ENCODE data around the gene BRIP1. TPM values are rescaled to one million over a fixed set of nuclear protein-coding genes. Genes with fewer than 3 reads are reported as not detected.

The BRIP1 gene
- total and polyA plus RNA-seq, 4 donors = 0.21 to 4.3 (median 0.82) TPM

GRCh38 chr17:61756561-61756960, 106.8 kb downstream of the BRIP1 start:
- Histone ChIP-seq H3K36me3 (ENCODE audit: control insufficient read depth in 4 of 4, insufficient read depth in 4 of 4, low read length in 4 of 4) (no peaks in the 10 kb centered on the region), H3K9me3 (ENCODE audit: control insufficient read depth in 4 of 4, insufficient read depth in 3 of 4, low read length in 3 of 4) (no peaks in the 10 kb centered on the region), H3K4me3 (no peak overlapping the region), H3K27me3 (ENCODE audit: control insufficient read depth in 3 of 3, insufficient read depth in 3 of 3, low read length in 2 of 3) (no peaks in the 10 kb centered on the region), H3K9ac (ENCODE audit: insufficient read depth in 1 of 2, low read length in 2 of 2) (no peak overlapping the region), H3K4me1 (ENCODE audit: control insufficient read depth in 5 of 5, insufficient read depth in 5 of 5, low read length in 5 of 5) (no peaks in the 10 kb centered on the region), H3K27ac (ENCODE audit: low read depth in 1 of 2, low read length in 1 of 2) (no peak overlapping the region)
- ATAC-seq (ENCODE audit: insufficient read depth, low FRiP score) (no peak), DNase-seq (peak in 2 of 3 donors; percentile 26 to 34)
- WGBS, 2 donors = 64 to 90% methylated on average over 1 of the region's 1 CpG
- TF ChIP-seq CTCF (IDR thresholded peaks at IDR 0.05; ENCODE audit: control extremely low read depth, extremely low read depth) = no peak

- WGBS, 2 donors = 97 to 98% methylated on average over 5 of the region's 5 CpGs
- TF ChIP-seq CTCF (IDR thresholded peaks at IDR 0.05; ENCODE audit: control extremely low read depth, extremely low read depth) = no peak
- Histone ChIP-seq H3K27me3 (ENCODE audit: control insufficient read depth in 3 of 3, insufficient read depth in 3 of 3, low read length in 2 of 3) (no peaks in the 10 kb centered on the region), H3K4me3 (no peak overlapping the region), H3K27ac (ENCODE audit: low read depth in 1 of 2, low read length in 1 of 2) (no peak overlapping the region), H3K36me3 (ENCODE audit: control insufficient read depth in 4 of 4, insufficient read depth in 4 of 4, low read length in 4 of 4) (no peaks in the 10 kb centered on the region), H3K9ac (ENCODE audit: insufficient read depth in 1 of 2, low read length in 2 of 2) (no peak overlapping the region), H3K9me3 (ENCODE audit: control insufficient read depth in 4 of 4, insufficient read depth in 3 of 4, low read length in 3 of 4) (no peaks in the 10 kb centered on the region), H3K4me1 (ENCODE audit: control insufficient read depth in 5 of 5, insufficient read depth in 5 of 5, low read length in 5 of 5) (no peaks in the 10 kb centered on the region)
- DNase-seq = no peak
- no peak for ATAC-seq (ENCODE audit: insufficient read depth, low FRiP score)
Observed at GRCh38 chr17:61755668-61756067, 107.7 kb downstream of the BRIP1 start.

DNA sequence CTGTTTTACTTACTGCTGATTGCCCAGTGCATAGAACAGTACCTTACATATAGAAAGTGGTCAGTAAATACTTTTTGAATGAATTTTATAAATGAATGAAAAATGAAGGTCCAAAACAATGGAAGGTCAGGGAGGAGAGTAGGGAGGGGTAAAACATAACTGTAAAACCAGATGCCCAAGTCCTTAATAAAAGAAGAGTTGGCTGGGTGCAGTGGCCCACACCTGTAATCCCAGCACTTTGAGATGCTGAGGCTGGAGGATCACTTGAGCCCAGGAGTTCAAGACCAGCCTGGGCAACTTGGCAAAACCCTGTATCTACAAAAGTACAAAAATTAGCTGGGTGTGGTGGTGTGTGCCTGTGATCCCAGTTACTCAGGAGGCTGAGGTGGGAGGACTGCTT, 108.2 kb downstream of the BRIP1 start:
- H3K27me3 ChIP-seq (ENCODE audit: control insufficient read depth in 3 of 3, insufficient read depth in 3 of 3, low read length in 2 of 3) = no peaks in the 10 kb centered on the region
- H3K9me3 ChIP-seq (ENCODE audit: control insufficient read depth in 4 of 4, insufficient read depth in 3 of 4, low read length in 3 of 4) = no peaks in the 10 kb centered on the region
- H3K27ac ChIP-seq (ENCODE audit: low read depth in 1 of 2, low read length in 1 of 2) = no peak overlapping the region
- no peak overlapping the region for H3K4me3 ChIP-seq
- DNase-seq (no peak), ATAC-seq (ENCODE audit: insufficient read depth, low FRiP score) (no peak)
- H3K36me3 ChIP-seq (ENCODE audit: control insufficient read depth in 4 of 4, insufficient read depth in 4 of 4, low read length in 4 of 4) = no peaks in the 10 kb centered on the region
- no peaks in the 10 kb centered on the region for H3K4me1 ChIP-seq (ENCODE audit: control insufficient read depth in 5 of 5, insufficient read depth in 5 of 5, low read length in 5 of 5)
- TF ChIP-seq CTCF (IDR thresholded peaks at IDR 0.05; ENCODE audit: control extremely low read depth, extremely low read depth) = no peak
- H3K9ac ChIP-seq (ENCODE audit: insufficient read depth in 1 of 2, low read length in 2 of 2) = no peak overlapping the region

DNA sequence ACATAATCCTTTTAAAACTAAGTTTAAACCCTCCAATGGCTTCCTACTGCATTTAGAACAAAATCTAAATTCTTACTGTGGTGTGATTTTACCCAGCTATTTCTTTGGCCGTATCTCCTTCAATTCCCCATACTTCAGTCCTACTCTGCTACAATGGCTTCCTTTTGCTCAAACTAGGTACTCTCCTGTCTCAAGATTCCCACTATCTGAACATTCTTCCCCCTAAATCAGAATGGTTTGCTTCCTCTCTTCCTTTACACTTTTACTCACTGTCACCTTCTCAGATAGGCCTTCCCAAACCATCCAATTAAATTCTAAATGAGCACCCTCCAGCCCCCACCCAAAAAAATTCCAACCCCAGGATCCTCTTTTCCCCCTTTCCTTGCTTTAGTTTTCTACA, 109.2 kb downstream of the BRIP1 start:
- Histone ChIP-seq H3K9ac (ENCODE audit: insufficient read depth in 1 of 2, low read length in 2 of 2) (no peak overlapping the region), H3K36me3 (ENCODE audit: control insufficient read depth in 4 of 4, insufficient read depth in 4 of 4, low read length in 4 of 4) (no peaks in the 10 kb centered on the region)

More for the DNA sequence above, 109.2 kb downstream of the BRIP1 start:
- H3K9me3 ChIP-seq (ENCODE audit: control insufficient read depth in 4 of 4, insufficient read depth in 3 of 4, low read length in 3 of 4) = no peaks in the 10 kb centered on the region
- no peak for DNase-seq
- no peaks in the 10 kb centered on the region for H3K27me3 ChIP-seq (ENCODE audit: control insufficient read depth in 3 of 3, insufficient read depth in 3 of 3, low read length in 2 of 3)
- ATAC-seq (ENCODE audit: insufficient read depth, low FRiP score) = no peak
- 96 to 100% methylated on average over 1 of the region's 1 CpG for WGBS, 2 donors
- H3K4me3 ChIP-seq = no peak overlapping the region
- no peak for TF ChIP-seq CTCF (IDR thresholded peaks at IDR 0.05; ENCODE audit: control extremely low read depth, extremely low read depth)
- H3K4me1 ChIP-seq (ENCODE audit: control insufficient read depth in 5 of 5, insufficient read depth in 5 of 5, low read length in 5 of 5) = no peaks in the 10 kb centered on the region
- H3K27ac ChIP-seq (ENCODE audit: low read depth in 1 of 2, low read length in 1 of 2) = no peak overlapping the region

Data from lung (tissue), 12 donors.